ENCODE results near the gene KRT15.

Gene KRT15

DNA sequence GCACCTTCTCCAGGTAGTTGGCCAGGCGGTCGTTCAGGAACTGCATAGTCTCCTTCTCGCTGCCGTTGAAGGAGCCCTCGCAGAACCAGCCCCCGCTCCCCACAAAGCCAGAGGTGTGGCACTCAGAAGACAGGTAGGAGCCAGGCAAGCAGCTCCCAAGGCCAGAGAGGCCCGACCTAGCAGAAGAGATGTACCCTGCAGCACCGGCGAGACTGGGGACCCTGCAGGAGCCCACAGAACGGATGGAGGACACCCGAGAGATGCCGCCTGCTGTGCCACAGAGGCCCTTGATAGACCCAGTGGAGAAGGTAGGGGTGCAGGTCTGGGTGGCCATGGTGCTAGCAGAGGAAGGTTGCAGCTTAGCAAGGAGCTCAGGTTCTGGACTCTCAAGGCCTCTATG, 29.2 kb downstream of the KRT15 start, which contains the start of gene KRT36:
TSS of gene KRT36 (minus strand) at position 380 of the 400 bp plus-strand sequence. CDS start at position 334, 46 bp downstream.
- H3K4me3 ChIP-seq (ENCODE audit: low read depth, low read length): no peak within 1 kb of the TSS
- DNase-seq (ENCODE audit: low read depth): no peak
- TF ChIP-seq CTCF (IDR thresholded peaks at IDR 0.05; ENCODE audit: control insufficient read depth, extremely low read depth, insufficient read depth): no peak

DNA sequence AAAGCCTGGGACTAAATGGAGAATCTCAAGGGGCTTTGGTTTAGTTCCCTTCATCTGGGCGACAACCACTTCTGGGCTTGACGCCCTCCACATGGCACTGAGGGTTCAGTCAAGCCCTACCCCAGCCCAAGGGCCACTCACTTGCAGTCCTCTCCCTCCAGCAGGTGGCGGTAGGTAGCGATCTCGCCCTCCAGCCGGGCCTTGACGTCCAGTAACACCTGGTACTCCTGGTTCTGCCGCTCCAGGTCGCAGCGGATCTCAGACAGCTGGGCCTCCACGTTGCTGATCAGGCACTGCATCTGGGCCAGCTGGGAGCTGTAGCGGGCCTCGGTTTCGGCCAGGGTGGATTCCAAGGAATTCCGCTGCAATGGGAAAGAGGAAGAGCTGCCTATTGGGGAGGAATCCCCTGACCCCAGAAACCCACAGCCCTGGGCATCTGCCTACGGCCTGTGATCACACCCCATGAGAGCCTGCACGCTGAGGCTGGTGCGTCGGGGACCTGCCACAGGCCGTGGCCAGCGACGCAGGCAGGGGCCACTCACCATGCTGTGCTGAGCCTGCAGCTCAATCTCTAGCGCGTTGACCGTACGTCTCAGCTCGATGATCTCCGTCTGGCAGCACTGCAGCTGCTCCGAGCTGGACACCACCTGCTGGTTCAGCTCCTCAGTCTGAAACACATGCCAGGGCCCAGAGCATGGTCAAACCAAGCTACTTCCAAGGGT, 31.7 kb downstream of the KRT15 start:
- peak; percentile 37 for TF ChIP-seq CTCF (IDR thresholded peaks at IDR 0.05; ENCODE audit: control insufficient read depth, extremely low read depth, insufficient read depth)
- H3K4me3 ChIP-seq (ENCODE audit: low read depth, low read length): no peak overlapping the region
- DNase-seq (ENCODE audit: low read depth): no peak

DNA sequence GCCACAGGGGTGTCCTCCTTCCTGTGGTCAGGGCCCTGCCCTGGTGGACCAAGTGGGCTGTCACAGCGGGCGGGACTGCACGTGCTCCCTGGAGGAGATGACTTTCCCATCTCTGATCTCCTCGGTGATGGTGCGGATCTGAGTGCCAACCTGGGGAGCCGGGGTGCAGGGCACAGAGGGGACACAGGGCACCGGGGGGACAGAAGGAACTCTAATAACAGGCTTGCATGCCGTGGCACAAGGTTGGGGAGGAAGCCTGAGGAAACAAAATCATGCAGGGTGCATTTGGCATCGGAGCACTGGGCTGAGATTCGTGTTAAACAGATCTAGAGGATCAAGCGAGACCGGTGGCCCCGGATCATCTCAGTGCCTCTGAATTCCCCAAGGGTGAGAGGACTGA, 32.4 kb downstream of the KRT15 start:
- TF ChIP-seq CTCF (IDR thresholded peaks at IDR 0.05; ENCODE audit: control insufficient read depth, extremely low read depth, insufficient read depth): no peak
- no peak for DNase-seq (ENCODE audit: low read depth)
- no peak overlapping the region for H3K4me3 ChIP-seq (ENCODE audit: low read depth, low read length)

DNA sequence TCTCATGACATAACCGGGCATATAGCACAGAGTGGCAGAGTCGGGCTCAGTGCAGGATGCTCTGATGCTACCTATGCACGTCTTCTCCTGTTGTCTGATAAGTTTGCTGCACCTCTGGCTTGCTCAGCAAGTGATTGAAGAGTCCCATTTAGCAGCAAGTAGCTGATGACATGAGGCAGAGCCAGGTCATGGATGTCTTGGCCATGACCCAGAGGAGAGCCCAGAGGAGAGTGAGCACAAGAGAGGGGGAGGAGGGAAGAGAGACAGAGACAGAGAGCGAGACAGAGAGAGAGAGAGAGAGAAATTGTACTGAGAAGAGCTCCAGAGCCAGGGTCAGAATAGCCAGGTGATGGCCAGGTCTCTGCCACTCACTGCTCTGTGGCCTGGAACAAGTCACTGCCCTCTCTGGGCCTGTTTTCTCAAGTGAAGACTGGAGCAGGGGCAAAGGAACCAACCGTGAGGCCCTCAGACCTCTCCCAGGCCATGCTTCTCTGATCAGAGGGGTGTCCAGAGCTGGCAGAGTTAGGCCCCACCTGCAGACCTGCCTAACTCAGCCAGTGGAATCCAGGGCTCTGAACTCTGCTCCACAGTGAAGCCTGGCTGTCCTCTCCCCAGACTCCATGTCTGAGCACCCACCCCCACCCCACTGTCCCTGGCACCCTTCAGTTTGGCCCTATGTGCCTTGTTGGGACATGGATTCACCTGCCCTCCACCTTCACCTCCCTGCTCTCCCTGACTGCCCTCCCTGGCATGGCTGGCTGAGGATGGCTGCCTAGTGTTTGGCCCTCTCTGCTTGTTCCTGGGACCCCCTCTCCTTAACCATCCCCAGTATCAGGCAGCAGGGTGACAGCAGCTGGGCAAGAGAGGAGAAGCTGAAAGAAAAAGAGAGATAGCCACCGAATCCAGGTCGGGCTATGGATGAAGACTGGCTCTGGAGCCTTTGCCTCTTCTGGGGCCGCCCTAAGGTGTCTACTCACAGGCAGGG, 33.5 kb downstream of the KRT15 start:
- DNase-seq (ENCODE audit: low read depth): no peak
- TF ChIP-seq CTCF (IDR thresholded peaks at IDR 0.05; ENCODE audit: control insufficient read depth, extremely low read depth, insufficient read depth): no peak
- no peak overlapping the region for H3K4me3 ChIP-seq (ENCODE audit: low read depth, low read length)

GRCh38 chr17:41483991-41484826, 34.5 kb downstream of the KRT15 start:
- TF ChIP-seq CTCF (IDR thresholded peaks at IDR 0.05; ENCODE audit: control insufficient read depth, extremely low read depth, insufficient read depth): no peak
- H3K4me3 ChIP-seq (ENCODE audit: low read depth, low read length): no peak overlapping the region
- peak; percentile 33 for DNase-seq (ENCODE audit: low read depth)

DNA sequence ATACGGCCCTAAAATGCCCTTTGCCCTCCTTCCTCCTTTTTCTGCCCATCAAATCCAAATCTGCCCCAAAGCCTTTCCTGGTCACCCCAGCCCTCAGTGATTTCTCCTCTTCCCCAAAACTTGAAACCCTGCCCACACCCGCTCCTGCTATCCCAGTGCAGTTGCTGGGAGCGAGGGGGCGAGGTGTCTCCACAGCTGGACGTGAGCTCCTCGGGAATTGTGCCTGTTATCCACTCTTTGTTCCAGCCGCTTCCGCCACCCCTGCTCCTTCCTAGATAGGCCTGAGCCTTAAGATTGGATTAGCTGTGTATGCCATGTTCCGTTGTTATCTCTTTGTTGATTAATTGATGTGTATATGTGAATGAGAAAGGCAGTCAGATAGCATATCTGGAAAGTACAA, 35.2 kb downstream of the KRT15 start:
- no peak overlapping the region for H3K4me3 ChIP-seq (ENCODE audit: low read depth, low read length)
- no peak for TF ChIP-seq CTCF (IDR thresholded peaks at IDR 0.05; ENCODE audit: control insufficient read depth, extremely low read depth, insufficient read depth)
- DNase-seq (ENCODE audit: low read depth): no peak
